T follicular helper cell (primary cell): Measurements from ENCODE around the gene KCNIP3.

Source experiments
- DNase-seq: peaks from one replicate; pipeline ENCODE4 v3.0.0-alpha.2; 2020; ENCODE audit warnings: low read depth

KCNIP3 gene

GRCh38 chr2:95274291-95275150 lies 22.6 kb upstream of the KCNIP3 start, which contains the start of gene PROM2:
Gene PROM2, plus strand, starts transcription at chr2:95274449. Its CDS starts 137 bp downstream, at chr2:95274586.
- DNase-seq, result no peak

GRCh38 chr2:95275151-95275515 lies 22.0 kb upstream of the KCNIP3 start:
- DNase-seq, result no peak

- no peak for DNase-seq
These were observed 21.4 kb upstream of the KCNIP3 start for GRCh38 chr2:95275601-95276243.

GRCh38 chr2:95276244-95276887 lies 20.8 kb upstream of the KCNIP3 start:
- no peak for DNase-seq

- DNase-seq, result no peak
These were observed 20.3 kb upstream of the KCNIP3 start for GRCh38 chr2:95276888-95277245.

GRCh38 chr2:95277246-95277906 lies 19.8 kb upstream of the KCNIP3 start:
- no peak for DNase-seq

- no peak for DNase-seq
These were observed 19.1 kb upstream of the KCNIP3 start for GRCh38 chr2:95278051-95278471.

GRCh38 chr2:95278637-95279225 lies 18.4 kb upstream of the KCNIP3 start:
- no peak for DNase-seq

GRCh38 chr2:95279435-95280035 lies 17.6 kb upstream of the KCNIP3 start:
- DNase-seq, result no peak

GRCh38 chr2:95281071-95281470 lies 16.1 kb upstream of the KCNIP3 start:
- no peak for DNase-seq

GRCh38 chr2:95281786-95282185 lies 15.4 kb upstream of the KCNIP3 start:
- DNase-seq, result no peak

GRCh38 chr2:95282458-95282857 lies 14.7 kb upstream of the KCNIP3 start:
- DNase-seq, result no peak

- DNase-seq, result no peak
These were observed 13.6 kb upstream of the KCNIP3 start for GRCh38 chr2:95283562-95283961.

GRCh38 chr2:95284886-95285541 lies 12.1 kb upstream of the KCNIP3 start:
- DNase-seq, result no peak

- DNase-seq, result no peak
These were observed 11.6 kb upstream of the KCNIP3 start for GRCh38 chr2:95285542-95285932.

- DNase-seq, result no peak
These were observed 9.8 kb upstream of the KCNIP3 start for GRCh38 chr2:95287336-95287735.

GRCh38 chr2:95287806-95288205 lies 9.3 kb upstream of the KCNIP3 start:
- no peak for DNase-seq

GRCh38 chr2:95289253-95289652 lies 7.9 kb upstream of the KCNIP3 start:
- no peak for DNase-seq

GRCh38 chr2:95291222-95291621 lies 5.9 kb upstream of the KCNIP3 start:
- no peak for DNase-seq

GRCh38 chr2:95292623-95293260 lies 4.4 kb upstream of the KCNIP3 start:
- no peak for DNase-seq
